Transverse colon (tissue), 4 donors: ENCODE measurements around the gene SGO1. TPM values are rescaled to one million over a fixed set of nuclear protein-coding genes. Genes with fewer than 3 reads are reported as not detected.

Source experiments
- DNase-seq: peaks from one replicate; pipeline ENCODE4 v3.0.0-alpha.2; 2019
- H3K27ac ChIP-seq, 4 donors: fragments of 200-600 bp; sonication (generic); 2 replicates each; pipeline ENCODE4 v1.5.1; 2016 to 2018; ENCODE audit warnings: inconsistent platforms in 4 of 4
- H3K27me3 ChIP-seq: fragments of 200-600 bp; sonication (generic); 2 replicates; pipeline ENCODE4 v1.5.1; 2017; ENCODE audit warnings: inconsistent platforms
- H3K36me3 ChIP-seq, 4 donors: fragments of 200-600 bp; sonication (generic); 2 replicates each; pipeline ENCODE4 v1.5.1; 2017 to 2019; ENCODE audit warnings: inconsistent platforms in 4 of 4
- H3K4me1 ChIP-seq, 4 donors: fragments of 200-600 bp; sonication (generic); 2 replicates each; pipeline ENCODE4 v1.5.1; 2017 to 2020; ENCODE audit warnings: inconsistent platforms in 4 of 4
- H3K4me3 ChIP-seq, 4 donors: fragments of 200-600 bp; sonication (generic); 1 replicate in 1 of 4; 2 replicates in 3 of 4; pipeline versions ENCODE4 v1.5.1 to v1.6.1; 2017 to 2019; ENCODE audit warnings: inconsistent platforms in 4 of 4
- H3K9me3 ChIP-seq, 2 donors: fragments of 200-600 bp; sonication (generic); 2 replicates each; pipeline ENCODE4 v1.5.1; 2017 to 2019; ENCODE audit warnings: inconsistent platforms in 2 of 2
- EP300 ChIP-seq: sonication (generic); formaldehyde crosslinking; IDR thresholded peaks from one replicate; pipeline ENCODE4 v1.6.1; 2017; ENCODE audit warnings: antibody characterized with exemption, low read depth
- POLR2A ChIP-seq: fragments of 450-650 bp; IDR thresholded peaks from one replicate; pipeline ENCODE4 v1.6.1; 2016; ENCODE audit warnings: antibody characterized with exemption, mild to moderate bottlenecking, moderate library complexity
- POLR2AphosphoS5 ChIP-seq, 3 donors: sonication (generic); formaldehyde crosslinking; IDR thresholded peaks; one replicate each; pipeline ENCODE4 v1.6.1; 2016; ENCODE audit warnings: antibody characterized with exemption in 3 of 3
- WGBS, 2 donors: methylation state at CpG; one replicate each; pipeline ENCODE4 v1.1.5; 2018; ENCODE audit warnings: low coverage in 1 of 2; 5-methylcytosine and 5-hydroxymethylcytosine counted together
- in situ Hi-C, 4 donors: fragments of 200-750 bp; cut with MboI; loops; one replicate each; pipeline versions ENCODE4 v1.15.0 to v1.15.1; 2017; ENCODE audit warnings: low sequenced_read_pairs in 3 of 4, low pct_ligation_motif_present in 1 of 4, low pct_unique_long_range_greater_than_20kb in 1 of 4
- intact Hi-C: fragments of 100-400 bp; cut with DNase I; formaldehyde crosslinking; loops from one replicate; pipeline ENCODE4 v1.15.1; 2023; ENCODE audit warnings: low total_unique reads
- total RNA-seq, 4 donors: library from RNA; depleted of rRNA; stranded (reverse); fragments of >200 nt; gene quantifications; one replicate each; pipeline ENCODE4 v1.1.0, GENCODE V29; 2016
- TF ChIP-seq, protein P1 (sequence below), 5 experiments: fragments of 200-600 bp in 3 of 5; fragments of 450-650 bp in 2 of 5; sonication (generic) in 3 of 5; IDR thresholded peaks; 1 replicate in 2 of 5; 2 replicates in 3 of 5; pipeline ENCODE4 v1.5.1; 2016 to 2017; ENCODE audit warnings: antibody characterized with exemption in 5 of 5, inconsistent platforms in 3 of 5, mild to moderate bottlenecking in 2 of 5, moderate library complexity in 1 of 5

Gene SGO1
- total RNA-seq, 4 donors from 2014 or later: 0.79 to 26.5 (median 0.96) TPM; not detected in 1

DNA sequence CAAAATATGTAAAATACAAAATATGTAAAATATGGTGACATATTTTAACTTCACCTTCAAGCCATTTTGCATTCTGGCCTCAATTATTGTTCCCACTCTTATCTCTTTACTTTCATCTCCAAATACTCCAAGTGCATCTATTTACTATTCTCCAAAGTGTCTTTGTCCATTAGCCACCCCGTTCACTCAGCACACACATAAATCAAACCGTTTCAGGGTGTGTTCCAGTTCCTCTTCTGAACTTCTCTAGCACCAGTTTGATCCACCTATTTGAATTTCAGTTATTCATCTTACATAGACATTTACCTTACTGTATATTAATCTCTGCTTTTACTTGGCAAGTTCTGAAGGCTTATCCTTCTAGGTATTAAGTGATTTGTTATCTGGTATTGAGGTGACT lies 45.1 kb downstream of the SGO1 start:
- intact Hi-C loops: loop anchor here (10.0 kb wide), 1 partner anchor 96 kb away; the partner anchor contains the start of gene KAT2B
- Histone ChIP-seq H3K4me1 (no peaks in the 10 kb centered on the region), H3K27me3 (no peaks in the 10 kb centered on the region), H3K27ac (peak overlapping the region in 1 of 4 donors; percentile 38), H3K4me3 (no peak overlapping the region), H3K36me3 (peaks cover 0 to 13% (median 0%) of the 10 kb centered on the region in 4 donors), H3K9me3 (no peaks in the 10 kb centered on the region)
- no peak for DNase-seq
- no peak for TF ChIP-seq EP300
- no peak for TF ChIP-seq POLR2A
- TF ChIP-seq, protein P1, sequence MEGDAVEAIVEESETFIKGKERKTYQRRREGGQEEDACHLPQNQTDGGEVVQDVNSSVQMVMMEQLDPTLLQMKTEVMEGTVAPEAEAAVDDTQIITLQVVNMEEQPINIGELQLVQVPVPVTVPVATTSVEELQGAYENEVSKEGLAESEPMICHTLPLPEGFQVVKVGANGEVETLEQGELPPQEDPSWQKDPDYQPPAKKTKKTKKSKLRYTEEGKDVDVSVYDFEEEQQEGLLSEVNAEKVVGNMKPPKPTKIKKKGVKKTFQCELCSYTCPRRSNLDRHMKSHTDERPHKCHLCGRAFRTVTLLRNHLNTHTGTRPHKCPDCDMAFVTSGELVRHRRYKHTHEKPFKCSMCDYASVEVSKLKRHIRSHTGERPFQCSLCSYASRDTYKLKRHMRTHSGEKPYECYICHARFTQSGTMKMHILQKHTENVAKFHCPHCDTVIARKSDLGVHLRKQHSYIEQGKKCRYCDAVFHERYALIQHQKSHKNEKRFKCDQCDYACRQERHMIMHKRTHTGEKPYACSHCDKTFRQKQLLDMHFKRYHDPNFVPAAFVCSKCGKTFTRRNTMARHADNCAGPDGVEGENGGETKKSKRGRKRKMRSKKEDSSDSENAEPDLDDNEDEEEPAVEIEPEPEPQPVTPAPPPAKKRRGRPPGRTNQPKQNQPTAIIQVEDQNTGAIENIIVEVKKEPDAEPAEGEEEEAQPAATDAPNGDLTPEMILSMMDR (IDR thresholded peaks at IDR 0.05): no peak
- no peak for TF ChIP-seq POLR2AphosphoS5 (IDR thresholded peaks at IDR 0.05)
- WGBS, 2 donors: 44 to 62% methylated on average over 2 of the region's 2 CpGs
- in situ Hi-C loops: no loop called here

DNA sequence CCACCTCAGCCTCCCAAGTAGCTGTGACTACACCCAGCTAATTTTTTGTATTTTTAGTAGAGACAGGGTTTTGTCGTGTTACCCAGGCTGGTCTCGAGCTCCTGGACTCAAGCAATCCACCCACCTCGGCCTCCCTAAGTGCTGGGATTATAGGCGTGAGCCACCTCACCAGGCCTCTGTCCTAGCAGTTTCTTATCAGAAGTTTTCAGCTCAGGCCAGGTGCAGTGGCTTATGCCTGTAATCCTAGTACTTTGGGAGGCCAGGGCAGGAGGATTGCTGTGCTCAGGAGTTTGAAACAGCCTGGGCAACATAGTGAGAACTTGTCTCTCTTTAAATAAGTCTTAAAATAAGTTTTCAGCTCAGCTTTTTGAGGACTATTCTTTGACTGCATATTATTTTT lies 48.4 kb downstream of the SGO1 start:
- H3K4me3 ChIP-seq: no peak overlapping the region
- intact Hi-C loops: no loop called here
- TF ChIP-seq POLR2A (no peak), POLR2AphosphoS5 (IDR thresholded peaks at IDR 0.05) (no peak), EP300 (no peak)
- TF ChIP-seq, protein P1 (IDR thresholded peaks at IDR 0.05): no peak
- H3K27me3 ChIP-seq: no peaks in the 10 kb centered on the region
- no peak overlapping the region for H3K27ac ChIP-seq
- no peak for DNase-seq
- H3K9me3 ChIP-seq: no peaks in the 10 kb centered on the region
- in situ Hi-C loops: no loop called here
- peaks cover 0 to 7% (median 0%) of the 10 kb centered on the region in 4 donors for H3K36me3 ChIP-seq
- WGBS, 2 donors: 95% methylated on average over 4 of the region's 4 CpGs; no CpG with 5 or more reads in 1 of the 2 donors
- no peaks in the 10 kb centered on the region for H3K4me1 ChIP-seq

DNA sequence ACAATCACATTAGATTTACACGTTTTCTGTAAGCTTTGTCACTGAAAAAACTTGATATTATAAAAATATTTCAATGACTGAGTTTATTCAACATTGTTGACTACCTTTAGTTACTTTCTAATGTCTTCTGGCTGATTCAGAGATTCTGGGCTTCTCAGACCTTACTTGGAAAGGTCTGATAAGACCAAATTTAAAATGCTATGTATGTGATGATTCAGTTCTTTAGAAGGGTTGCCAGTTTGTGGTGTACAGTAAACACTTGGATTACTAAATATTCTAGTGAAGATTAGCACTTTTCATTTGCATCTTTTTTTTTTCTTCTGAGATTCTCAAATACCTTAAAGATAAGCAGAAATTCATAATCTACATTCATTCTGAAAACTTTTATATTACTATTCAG lies 49.8 kb downstream of the SGO1 start:
- Histone ChIP-seq H3K27ac (no peak overlapping the region), H3K27me3 (no peaks in the 10 kb centered on the region), H3K36me3 (peaks cover 0 to 7% (median 0%) of the 10 kb centered on the region in 4 donors), H3K9me3 (no peaks in the 10 kb centered on the region), H3K4me3 (no peak overlapping the region), H3K4me1 (no peaks in the 10 kb centered on the region)
- 84 to 92% methylated on average over 1 of the region's 1 CpG for WGBS, 2 donors
- no peak for TF ChIP-seq POLR2AphosphoS5 (IDR thresholded peaks at IDR 0.05)
- no peak for TF ChIP-seq POLR2A
- no peak for TF ChIP-seq EP300
- TF ChIP-seq, protein P1 (IDR thresholded peaks at IDR 0.05): no peak
- intact Hi-C loops: no loop called here
- in situ Hi-C loops: no loop called here
- DNase-seq: no peak

DNA sequence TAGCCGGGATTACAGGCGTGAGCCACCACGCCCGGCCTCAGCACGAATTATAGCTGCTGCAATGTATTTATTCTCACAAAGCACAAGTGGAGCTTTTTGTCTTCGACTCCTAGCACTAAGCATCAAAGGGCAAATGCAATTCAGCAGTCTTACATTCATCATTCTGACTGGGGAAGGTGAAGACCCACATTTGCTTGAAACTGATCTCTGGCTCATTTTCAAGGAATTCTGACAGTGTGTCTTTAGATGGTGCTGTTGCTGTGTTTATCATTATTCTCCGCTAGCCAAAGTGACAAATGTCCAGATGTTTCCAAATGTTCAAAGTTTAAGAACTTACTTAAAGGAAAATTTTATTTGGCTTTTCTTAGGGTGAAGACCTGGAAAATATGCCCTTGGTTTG lies 55.9 kb downstream of the SGO1 start:
- WGBS, 2 donors: 75 to 86% methylated on average over 5 to 7 of the region's 7 CpGs
- intact Hi-C loops: no loop called here
- Histone ChIP-seq H3K4me1 (no peaks in the 10 kb centered on the region), H3K27me3 (no peaks in the 10 kb centered on the region), H3K9me3 (no peaks in the 10 kb centered on the region), H3K27ac (no peak overlapping the region), H3K36me3 (peaks cover 0 to 10% (median 0%) of the 10 kb centered on the region in 4 donors), H3K4me3 (no peak overlapping the region)
- no peak for DNase-seq
- in situ Hi-C loops: no loop called here
- TF ChIP-seq POLR2AphosphoS5 (IDR thresholded peaks at IDR 0.05): no peak
- TF ChIP-seq, protein P1 (IDR thresholded peaks at IDR 0.05): no peak
- TF ChIP-seq EP300: no peak
- no peak for TF ChIP-seq POLR2A
